Stimulated activated CD8-positive, alpha-beta memory T cell treated with anti-CD3 and anti-CD28 coated beads, Interleukin-15, amount 100 ng/mL, for 4 hours (primary cell): ENCODE measurements around the gene PACC1.

Experiments
- DNase-seq, 2 donors: peaks; one replicate each; pipeline ENCODE4 v3.0.0-alpha.2; 2020; ENCODE audit warnings: low read depth in 2 of 2

Gene PACC1

GRCh38 chr1:212414328-212415106 is at the start of gene PACC1:
TSS of gene PACC1 (minus strand) at chr1:212414886. CDS start at chr1:212414757, 129 bp downstream.
- peak; percentile 80 to 83 for DNase-seq

- no peak for DNase-seq
Observed at GRCh38 chr1:212463565-212464285, 49.0 kb upstream of the PACC1 start.

- no peak for DNase-seq
Observed at GRCh38 chr1:212461916-212462660, 47.4 kb upstream of the PACC1 start.

GRCh38 chr1:212460376-212460775 is 45.7 kb upstream of the PACC1 start:
- no peak for DNase-seq

- DNase-seq, result no peak
Observed at GRCh38 chr1:212459656-212460055, 45.0 kb upstream of the PACC1 start.

GRCh38 chr1:212458817-212459216 is 44.1 kb upstream of the PACC1 start:
- DNase-seq, result no peak

GRCh38 chr1:212457740-212458338 is 43.2 kb upstream of the PACC1 start:
- DNase-seq, result peak in 1 of 2 donors; percentile 31

- peak; percentile 40 to 62 for DNase-seq
Observed at GRCh38 chr1:212455803-212456528, 41.3 kb upstream of the PACC1 start.

- DNase-seq, result no peak
Observed at GRCh38 chr1:212455401-212455800, 40.7 kb upstream of the PACC1 start.

GRCh38 chr1:212454741-212455140 is 40.1 kb upstream of the PACC1 start:
- DNase-seq, result no peak

GRCh38 chr1:212453156-212453857 is 38.6 kb upstream of the PACC1 start:
- DNase-seq, result no peak

- no peak for DNase-seq
Observed at GRCh38 chr1:212452323-212453155, 37.9 kb upstream of the PACC1 start.

GRCh38 chr1:212451416-212452322 is 37.0 kb upstream of the PACC1 start:
- no peak for DNase-seq

GRCh38 chr1:212450331-212450881 is 35.7 kb upstream of the PACC1 start:
- no peak for DNase-seq

- DNase-seq, result no peak
Observed at GRCh38 chr1:212447478-212447877, 32.8 kb upstream of the PACC1 start.

- no peak for DNase-seq
Observed at GRCh38 chr1:212446333-212446732, 31.6 kb upstream of the PACC1 start.

- DNase-seq, result no peak
Observed at GRCh38 chr1:212442408-212442807, 27.7 kb upstream of the PACC1 start.

GRCh38 chr1:212440419-212440818 is 25.7 kb upstream of the PACC1 start:
- no peak for DNase-seq
